Measurements from ENCODE around the gene NUBPL.

NUBPL gene

GRCh38 chr14:31545328-31545727 is 15.9 kb upstream of the NUBPL start:
- Histone ChIP-seq H3K9me2 (replicated peaks; ENCODE audit: insufficient read depth, low read length) (no peaks in the 10 kb centered on the region), H3K9ac (ENCODE audit: low read length) (no peak overlapping the region), H3K27ac (ENCODE audit: low read length) (no peak overlapping the region), H3K27me3 (replicated peaks; ENCODE audit: insufficient read depth, low read length) (no peaks in the 10 kb centered on the region), H3K9me3 (replicated peaks; ENCODE audit: insufficient read depth, low read length) (no peaks in the 10 kb centered on the region), H2AFZ (ENCODE audit: low read length) (no peak overlapping the region), H3K4me2 (ENCODE audit: low read depth, low read length) (no peak overlapping the region), H3F3A (ENCODE audit: insufficient read depth, low read length) (no peaks in the 10 kb centered on the region), H3K4me3 (ENCODE audit: low read length) (no peak overlapping the region), H4K20me1 (ENCODE audit: insufficient read depth, low read length) (no peaks in the 10 kb centered on the region), H3K36me3 (replicated peaks; ENCODE audit: insufficient read depth, low read length) (no peaks in the 10 kb centered on the region), H3K4me1 (ENCODE audit: low read length) (no peaks in the 10 kb centered on the region), H3K79me2 (ENCODE audit: low read length) (no peaks in the 10 kb centered on the region)
- TF ChIP-seq EZH2phosphoT487 (IDR thresholded peaks at IDR 0.05; ENCODE audit: low read length): no peak
- no peak for TF ChIP-seq CTCF (IDR thresholded peaks at IDR 0.05; ENCODE audit: low read length)
- TF ChIP-seq EZH2 (optimal IDR thresholded peaks at IDR 0.05; ENCODE audit: low read depth, low read length): no peak
- DNase-seq: no peak

- Histone ChIP-seq H3K27me3 (replicated peaks; ENCODE audit: insufficient read depth, low read length) (no peaks in the 10 kb centered on the region), H4K20me1 (ENCODE audit: insufficient read depth, low read length) (no peaks in the 10 kb centered on the region), H3K79me2 (ENCODE audit: low read length) (no peaks in the 10 kb centered on the region), H2AFZ (ENCODE audit: low read length) (no peak overlapping the region), H3K4me2 (ENCODE audit: low read depth, low read length) (no peak overlapping the region), H3K9me2 (replicated peaks; ENCODE audit: insufficient read depth, low read length) (no peaks in the 10 kb centered on the region), H3K9me3 (replicated peaks; ENCODE audit: insufficient read depth, low read length) (no peaks in the 10 kb centered on the region), H3K27ac (ENCODE audit: low read length) (no peak overlapping the region), H3K4me3 (ENCODE audit: low read length) (no peak overlapping the region), H3K4me1 (ENCODE audit: low read length) (no peaks in the 10 kb centered on the region), H3F3A (ENCODE audit: insufficient read depth, low read length) (no peaks in the 10 kb centered on the region), H3K36me3 (replicated peaks; ENCODE audit: insufficient read depth, low read length) (no peaks in the 10 kb centered on the region), H3K9ac (ENCODE audit: low read length) (no peak overlapping the region)
- no peak for TF ChIP-seq EZH2 (optimal IDR thresholded peaks at IDR 0.05; ENCODE audit: low read depth, low read length)
- no peak for TF ChIP-seq CTCF (IDR thresholded peaks at IDR 0.05; ENCODE audit: low read length)
- TF ChIP-seq EZH2phosphoT487 (IDR thresholded peaks at IDR 0.05; ENCODE audit: low read length): no peak
- DNase-seq: no peak
Measured at GRCh38 chr14:31549817-31550216, 11.4 kb upstream of the NUBPL start.

- TF ChIP-seq EZH2phosphoT487 (IDR thresholded peaks at IDR 0.05; ENCODE audit: low read length) (no peak), CTCF (IDR thresholded peaks at IDR 0.05; ENCODE audit: low read length) (no peak), EZH2 (optimal IDR thresholded peaks at IDR 0.05; ENCODE audit: low read depth, low read length) (no peak)
- Histone ChIP-seq H3K27ac (ENCODE audit: low read length) (no peak overlapping the region), H4K20me1 (ENCODE audit: insufficient read depth, low read length) (no peaks in the 10 kb centered on the region), H3K4me1 (ENCODE audit: low read length) (no peaks in the 10 kb centered on the region), H3K4me3 (ENCODE audit: low read length) (no peak overlapping the region), H3K9me2 (replicated peaks; ENCODE audit: insufficient read depth, low read length) (no peaks in the 10 kb centered on the region), H3K27me3 (replicated peaks; ENCODE audit: insufficient read depth, low read length) (no peaks in the 10 kb centered on the region), H3K9ac (ENCODE audit: low read length) (no peak overlapping the region), H3K79me2 (ENCODE audit: low read length) (no peaks in the 10 kb centered on the region), H3K36me3 (replicated peaks; ENCODE audit: insufficient read depth, low read length) (no peaks in the 10 kb centered on the region), H2AFZ (ENCODE audit: low read length) (no peak overlapping the region), H3K9me3 (replicated peaks; ENCODE audit: insufficient read depth, low read length) (no peaks in the 10 kb centered on the region), H3K4me2 (ENCODE audit: low read depth, low read length) (no peak overlapping the region), H3F3A (ENCODE audit: insufficient read depth, low read length) (no peaks in the 10 kb centered on the region)
- DNase-seq: no peak
Measured at GRCh38 chr14:31550589-31550988, 10.6 kb upstream of the NUBPL start.

Data from MM.1S (cell line).